Liver (tissue), 3 donors: ENCODE measurements around the gene EIF4G3.
"Not testable (repeated sequence)": the region's sequence is repeated elsewhere in the genome, so short reads cannot be mapped to it uniquely, and the experiment has no call there.

ENCODE experiments used
- RXRA ChIP-seq, 2 donors: IDR thresholded peaks; 2 replicates each; pipeline ENCODE4 v1.6.1; 2017 to 2018; ENCODE audit warnings: antibody characterized with exemption in 2 of 2, mild to moderate bottlenecking in 1 of 2
- TAF1 ChIP-seq: conservative IDR thresholded peaks from 2 replicates; pipeline ENCODE4 v1.6.1; 2016; ENCODE audit warnings: antibody characterized with exemption, mild to moderate bottlenecking
- TF ChIP-seq, protein P1 (sequence below): fragments of 150-350 bp; IDR thresholded peaks from 2 replicates; pipeline ENCODE4 v1.5.1; 2017; ENCODE audit warnings: improper control_type of control experiment, low read depth, low read length; ENCODE audit not compliant: missing input control
- TF ChIP-seq, protein P2 (sequence below): IDR thresholded peaks from 2 replicates; pipeline ENCODE4 v1.6.1; 2016; ENCODE audit warnings: antibody characterized with exemption
- donor health status: healthy.
- donor health status: healthy.

DNA sequence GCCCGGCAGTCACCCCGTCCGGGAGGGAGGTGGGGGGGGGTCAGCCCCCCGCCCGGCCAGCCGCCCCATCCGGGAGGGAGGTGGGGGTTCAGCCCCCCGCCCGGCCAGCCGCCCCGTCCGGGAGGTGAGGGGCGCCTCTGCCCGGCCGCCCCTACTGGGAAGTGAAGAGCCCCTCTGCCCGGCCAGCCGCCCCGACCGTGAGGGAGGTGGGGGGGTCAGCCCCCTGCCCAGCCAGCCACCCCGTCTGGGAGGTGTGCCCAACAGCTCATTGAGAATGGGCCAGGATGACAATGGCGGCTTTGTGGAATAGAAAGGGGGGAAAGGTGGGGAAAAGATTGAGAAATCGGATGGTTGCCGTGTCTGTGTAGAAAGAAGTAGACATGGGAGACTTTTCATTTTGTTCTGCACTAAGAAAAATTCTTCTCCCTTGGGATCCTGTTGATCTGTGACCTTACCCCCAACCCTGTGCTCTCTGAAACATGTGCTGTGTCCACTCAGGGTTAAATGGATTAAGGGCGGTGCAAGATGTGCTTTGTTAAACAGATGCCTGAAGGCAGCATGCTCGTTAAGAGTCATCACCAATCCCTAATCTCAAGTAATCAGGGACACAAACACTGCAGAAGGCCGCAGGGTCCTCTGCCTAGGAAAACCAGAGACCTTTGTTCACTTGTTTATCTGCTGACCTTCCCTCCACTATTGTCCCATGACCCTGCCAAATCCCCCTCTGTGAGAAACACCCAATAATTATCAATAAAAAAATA is 152.4 kb downstream of the EIF4G3 start:
- TF ChIP-seq, protein P1, sequence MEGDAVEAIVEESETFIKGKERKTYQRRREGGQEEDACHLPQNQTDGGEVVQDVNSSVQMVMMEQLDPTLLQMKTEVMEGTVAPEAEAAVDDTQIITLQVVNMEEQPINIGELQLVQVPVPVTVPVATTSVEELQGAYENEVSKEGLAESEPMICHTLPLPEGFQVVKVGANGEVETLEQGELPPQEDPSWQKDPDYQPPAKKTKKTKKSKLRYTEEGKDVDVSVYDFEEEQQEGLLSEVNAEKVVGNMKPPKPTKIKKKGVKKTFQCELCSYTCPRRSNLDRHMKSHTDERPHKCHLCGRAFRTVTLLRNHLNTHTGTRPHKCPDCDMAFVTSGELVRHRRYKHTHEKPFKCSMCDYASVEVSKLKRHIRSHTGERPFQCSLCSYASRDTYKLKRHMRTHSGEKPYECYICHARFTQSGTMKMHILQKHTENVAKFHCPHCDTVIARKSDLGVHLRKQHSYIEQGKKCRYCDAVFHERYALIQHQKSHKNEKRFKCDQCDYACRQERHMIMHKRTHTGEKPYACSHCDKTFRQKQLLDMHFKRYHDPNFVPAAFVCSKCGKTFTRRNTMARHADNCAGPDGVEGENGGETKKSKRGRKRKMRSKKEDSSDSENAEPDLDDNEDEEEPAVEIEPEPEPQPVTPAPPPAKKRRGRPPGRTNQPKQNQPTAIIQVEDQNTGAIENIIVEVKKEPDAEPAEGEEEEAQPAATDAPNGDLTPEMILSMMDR = not testable (repeated sequence)
- TF ChIP-seq, protein P2, sequence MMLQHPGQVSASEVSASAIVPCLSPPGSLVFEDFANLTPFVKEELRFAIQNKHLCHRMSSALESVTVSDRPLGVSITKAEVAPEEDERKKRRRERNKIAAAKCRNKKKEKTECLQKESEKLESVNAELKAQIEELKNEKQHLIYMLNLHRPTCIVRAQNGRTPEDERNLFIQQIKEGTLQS = not testable (repeated sequence)
- not testable (repeated sequence) for TF ChIP-seq TAF1; RXRA (IDR thresholded peaks at IDR 0.05)
